H1 (cell line): ENCODE data around the gene SF3B1. TPM values are rescaled to one million over a fixed set of nuclear protein-coding genes. Genes with fewer than 3 reads are reported as not detected.

ENCODE experiments used
- CTCF ChIA-PET: fragments of 300-600 bp; sonication (Branson Sonifier 250); formaldehyde crosslinking; loops from one replicate; lab custom pipeline; 2021; ENCODE audit not compliant: partially characterized antibody; lab: Charles Lee
- POLR2A ChIA-PET: fragments of 300-600 bp; sonication (Branson Sonifier 250); formaldehyde crosslinking; loops from one replicate; lab custom pipeline; 2021; ENCODE audit warnings: inconsistent platforms; ENCODE audit not compliant: partially characterized antibody; lab: Charles Lee
- DNase-seq, 2 experiments: peaks; one replicate each; pipeline versions ENCODE4 v3.0.0 to v3.0.0-alpha.2; 2010 to 2022; ENCODE audit warnings: low spot score in 2 of 2, low read depth in 1 of 2, mixed read lengths in 1 of 2
- FAIRE-seq: peaks from 2 replicates; lab custom pipeline; 2011; peaks lifted over from hg19 to GRCh38; lab: Jason Lieb, UNC
- H2AFZ ChIP-seq: 2 replicates; pipeline ENCODE4 v1.8.1; 2012; ENCODE audit warnings: low read length, inconsistent platforms
- H2AK5ac ChIP-seq: 2 replicates; pipeline ENCODE4 v1.6.1; 2013; ENCODE audit warnings: low read depth, low read length
- H2BK120ac ChIP-seq: replicated peaks from 2 replicates; pipeline ENCODE3; 2013; ENCODE audit warnings: low read depth, low read length, inconsistent platforms
- H2BK12ac ChIP-seq: 2 replicates; pipeline ENCODE4 v1.6.1; 2013; ENCODE audit warnings: low read depth, low read length
- H2BK15ac ChIP-seq: 2 replicates; pipeline ENCODE4 v1.6.1; 2013; ENCODE audit warnings: low read length
- H2BK20ac ChIP-seq: 2 replicates; pipeline ENCODE4 v1.6.1; 2013; ENCODE audit warnings: low read length
- H2BK5ac ChIP-seq: 2 replicates; pipeline ENCODE4 v1.6.1; 2013; ENCODE audit warnings: low read depth, low read length
- H3K14ac ChIP-seq: 2 replicates; pipeline ENCODE4 v1.6.1; 2013; ENCODE audit warnings: inconsistent platforms; ENCODE audit not compliant: insufficient read length
- H3K18ac ChIP-seq: 2 replicates; pipeline ENCODE4 v1.6.1; 2013; ENCODE audit warnings: low read length; ENCODE audit errors: extremely low read depth
- H3K23ac ChIP-seq: 2 replicates; pipeline ENCODE4 v1.6.1; 2013; ENCODE audit warnings: inconsistent platforms; ENCODE audit not compliant: insufficient read length
- H3K23me2 ChIP-seq: 2 replicates; pipeline ENCODE4 v1.6.1; 2013; ENCODE audit warnings: low read depth, low read length
- H3K27ac ChIP-seq: 2 replicates; pipeline ENCODE4 v1.6.1; 2011; ENCODE audit warnings: low read depth, low read length, inconsistent platforms
- H3K27me3 ChIP-seq, 4 experiments: replicated peaks in 1 of 4; 1 replicate in 1 of 4; 2 replicates in 3 of 4; pipeline versions ENCODE4 v1.6.1 to v1.8.1; 2011 to 2013; ENCODE audit warnings: low read length in 3 of 4, mild to moderate bottlenecking in 3 of 4, inconsistent platforms in 2 of 4, mixed read lengths in 2 of 4, moderate library complexity in 1 of 4; ENCODE audit not compliant: control insufficient read depth in 3 of 4, insufficient read depth in 3 of 4; ENCODE audit errors: extremely low read depth in 1 of 4
- H3K36me3 ChIP-seq, 4 experiments: 2 replicates each; pipeline versions ENCODE4 v1.6.1 to v1.8.1; 2011 to 2013; ENCODE audit warnings: mild to moderate bottlenecking in 4 of 4, low read length in 3 of 4, moderate library complexity in 2 of 4, control low read depth in 1 of 4, inconsistent platforms in 1 of 4; ENCODE audit not compliant: insufficient read depth in 4 of 4, control insufficient read depth in 2 of 4
- H3K4ac ChIP-seq: replicated peaks from 2 replicates; pipeline ENCODE3; 2013; ENCODE audit warnings: low read length, low read depth, mixed read lengths, inconsistent platforms; ENCODE audit not compliant: insufficient read length
- H3K4me1 ChIP-seq, 4 experiments: replicated peaks in 1 of 4; 1 replicate in 1 of 4; 2 replicates in 3 of 4; pipeline versions ENCODE4 v1.6.1 to v1.8.1; 2011 to 2013; ENCODE audit warnings: low read length in 3 of 4, inconsistent platforms in 2 of 4, mixed read lengths in 1 of 4; ENCODE audit not compliant: insufficient read depth in 4 of 4, control insufficient read depth in 3 of 4
- H3K4me2 ChIP-seq, 2 experiments: 2 replicates each; pipeline versions ENCODE4 v1.6.1 to v1.8.1; 2011 to 2013; ENCODE audit warnings: low read depth in 2 of 2, low read length in 2 of 2, control low read depth in 1 of 2, inconsistent platforms in 1 of 2, mild to moderate bottlenecking in 1 of 2; ENCODE audit not compliant: insufficient read depth in 1 of 2
- H3K4me3 ChIP-seq, 4 experiments: fragments of 200-600, 300-600 bp in 1 of 4; sonication (generic), shearing (Covaris generic), sonication (Bioruptor Twin) in 1 of 4; 2 replicates each; pipeline versions ENCODE4 v1.5.1 to v1.8.1; 2011 to 2016; ENCODE audit warnings: low read length in 4 of 4, low read depth in 3 of 4, control low read depth in 2 of 4, inconsistent platforms in 2 of 4, mild to moderate bottlenecking in 2 of 4, mixed read lengths in 1 of 4, moderate library complexity in 1 of 4; ENCODE audit not compliant: insufficient read depth in 2 of 4; ENCODE audit errors: extremely low read depth in 1 of 4
- H3K56ac ChIP-seq: replicated peaks from 2 replicates; pipeline ENCODE3; 2013; ENCODE audit warnings: low read depth, mild to moderate bottlenecking, mixed read lengths, low read length, inconsistent platforms; ENCODE audit not compliant: insufficient read length
- H3K79me1 ChIP-seq: 2 replicates; pipeline ENCODE4 v1.6.1; 2013; ENCODE audit warnings: low read depth, low read length, control low read depth
- H3K79me2 ChIP-seq, 2 experiments: 2 replicates each; pipeline versions ENCODE4 v1.6.1 to v1.8.1; 2012 to 2013; ENCODE audit warnings: low read length in 2 of 2, mild to moderate bottlenecking in 2 of 2, inconsistent platforms in 1 of 2; ENCODE audit not compliant: insufficient read depth in 2 of 2, control insufficient read depth in 1 of 2
- H3K9ac ChIP-seq, 4 experiments: replicated peaks in 1 of 4; 1 replicate in 1 of 4; 2 replicates in 3 of 4; pipeline versions ENCODE4 v1.6.1 to v1.8.1; 2011 to 2013; ENCODE audit warnings: low read depth in 3 of 4, low read length in 3 of 4, control low read depth in 2 of 4, mild to moderate bottlenecking in 2 of 4, moderate library complexity in 2 of 4, inconsistent platforms in 1 of 4; ENCODE audit errors: extremely low read depth in 1 of 4
- H3K9me3 ChIP-seq, 2 experiments: 2 replicates each; pipeline versions ENCODE4 v1.6.1 to v1.8.1; 2012 to 2013; ENCODE audit warnings: mild to moderate bottlenecking in 2 of 2, moderate library complexity in 2 of 2, control low read depth in 1 of 2, inconsistent platforms in 1 of 2, low read depth in 1 of 2, low read length in 1 of 2, mixed read lengths in 1 of 2; ENCODE audit not compliant: insufficient read depth in 2 of 2
- H4K20me1 ChIP-seq, 2 experiments: replicated peaks in 1 of 2; 2 replicates each; pipeline versions ENCODE3 to v1.8.1; 2011 to 2013; ENCODE audit warnings: inconsistent platforms in 2 of 2, low read length in 2 of 2, mild to moderate bottlenecking in 1 of 2; ENCODE audit not compliant: insufficient read depth in 2 of 2, control insufficient read depth in 1 of 2
- H4K5ac ChIP-seq: 2 replicates; pipeline ENCODE4 v1.6.1; 2013; ENCODE audit warnings: low read length, low read depth, mixed read lengths, inconsistent platforms; ENCODE audit not compliant: insufficient read length
- H4K8ac ChIP-seq: 2 replicates; pipeline ENCODE4 v1.8.0; 2013; ENCODE audit warnings: mild to moderate bottlenecking, moderate library complexity, low read length, inconsistent platforms; ENCODE audit not compliant: insufficient read depth; ENCODE audit errors: extremely low read depth
- H4K91ac ChIP-seq: replicated peaks from 2 replicates; pipeline ENCODE3; 2013; ENCODE audit warnings: low read length, mixed read lengths, inconsistent platforms; ENCODE audit not compliant: insufficient read length
- CREB1 ChIP-seq: IDR thresholded peaks from 2 replicates; pipeline ENCODE4 v1.6.1; 2012; ENCODE audit warnings: inconsistent platforms
- EP300 ChIP-seq, 2 experiments: IDR thresholded peaks; 1 replicate in 1 of 2; 2 replicates in 1 of 2; pipeline ENCODE4 v1.6.1; 2011 to 2012; ENCODE audit warnings: low read depth in 2 of 2, low read length in 2 of 2, mild to moderate bottlenecking in 2 of 2, borderline replicate concordance in 1 of 2, inconsistent platforms in 1 of 2, moderate library complexity in 1 of 2
- KDM5A ChIP-seq: fragments of 200-600 bp; IDR thresholded peaks from 2 replicates; pipeline ENCODE4 v1.7.1; 2012; ENCODE audit warnings: mild to moderate bottlenecking, low read length, inconsistent platforms, mixed read lengths
- MAX ChIP-seq: IDR thresholded peaks from 2 replicates; pipeline ENCODE4 v1.6.1; 2012; ENCODE audit warnings: inconsistent platforms
- NANOG ChIP-seq: IDR thresholded peaks from 2 replicates; pipeline ENCODE4 v1.6.1; 2011; ENCODE audit warnings: low read length, low read depth, mild to moderate bottlenecking, inconsistent platforms; ENCODE audit not compliant: insufficient read depth, poor library complexity, severe bottlenecking
- POLR2AphosphoS5 ChIP-seq: IDR thresholded peaks from 2 replicates; pipeline ENCODE4 v1.6.1; 2011; ENCODE audit warnings: low read depth, low read length
- POU5F1 ChIP-seq: IDR thresholded peaks from 2 replicates; pipeline ENCODE4 v1.6.1; 2011; ENCODE audit warnings: low read depth, mild to moderate bottlenecking, low read length, moderate library complexity
- RAD21 ChIP-seq, 2 experiments: IDR thresholded peaks in 1 of 2; conservative IDR thresholded peaks in 1 of 2; 2 replicates each; pipeline ENCODE4 v1.6.1; 2011; ENCODE audit warnings: low read depth in 2 of 2, low read length in 2 of 2, improper control_type of control experiment in 1 of 2, inconsistent platforms in 1 of 2, mild to moderate bottlenecking in 1 of 2, moderate library complexity in 1 of 2
- RXRA ChIP-seq: IDR thresholded peaks from 2 replicates; pipeline ENCODE4 v1.6.1; 2011; ENCODE audit warnings: low read depth, mild to moderate bottlenecking, low read length, moderate library complexity; ENCODE audit not compliant: insufficient read depth
- TBP ChIP-seq: IDR thresholded peaks from 2 replicates; pipeline ENCODE4 v1.6.1; 2011; ENCODE audit warnings: low read depth, low read length, improper control_type of control experiment
- TEAD4 ChIP-seq: IDR thresholded peaks from 2 replicates; pipeline ENCODE4 v1.6.1; 2012; ENCODE audit warnings: low read depth, low read length, inconsistent platforms, mixed read lengths
- WGBS, 2 experiments: shearing (Covaris generic) in 1 of 2; methylation state at CpG; one replicate each; pipeline versions ENCODE4 v1.1.6 to v1.1.7; 2013 to 2015; ENCODE audit warnings: low lambda C conversion rate in 2 of 2, mixed read lengths in 2 of 2, inconsistent platforms in 1 of 2, low coverage in 1 of 2, missing lambda C conversion rate in 1 of 2; ENCODE audit not compliant: insufficient replicate concordance in 2 of 2, insufficient coverage in 1 of 2, insufficient read length in 1 of 2; ENCODE audit errors: extremely low coverage in 1 of 2, missing lambda C conversion rate in 1 of 2; 5-methylcytosine and 5-hydroxymethylcytosine counted together
- polyA plus RNA-seq, 7 experiments: library from polyadenylated mRNA; depleted of rRNA in 3 of 7; stranded (reverse) in 5 of 7; unstranded in 2 of 7; fragments of >200 nt in 5 of 7; fragments of 200-250 nt in 2 of 7; gene quantifications; 1 replicate in 5 of 7; 2 replicates in 1 of 7; 4 replicates in 1 of 7; pipeline versions ENCODE4 v1.2.1 to v1.2.3, GENCODE V29; 2011 to 2013; ENCODE audit warnings: missing spikeins in 2 of 7, mixed read lengths in 2 of 7
- total RNA-seq: library from RNA; stranded (reverse); fragmentation: NEBNext Ultra II Directional; extraction: Animal tissue kit (Norgen Biotek cat#: 25700); gene quantifications from 2 replicates; pipeline ENCODE4 v1.2.1, GENCODE V29; 2021

SF3B1 gene
- total and polyA plus RNA-seq, 2 of the 8 experiments (the other 6 are each of a cell fraction or from before 2014, with no cell fraction given) = 320 to 403 TPM

GRCh38 chr2:197387179-197387578 lies 47.6 kb downstream of the SF3B1 start:
- no peak overlapping the region for H2BK20ac ChIP-seq
- FAIRE-seq (no peak), DNase-seq (no peak)
- no peak overlapping the region for H4K5ac ChIP-seq
- H2AK5ac ChIP-seq = no peak overlapping the region
- no peak overlapping the region for H3K23ac ChIP-seq
- no peaks in the 10 kb centered on the region for H3K9me3 ChIP-seq
- peaks cover 0 to 17% (median 8%) of the 10 kb centered on the region in 4 experiments; a peak in 6 of 8 replicates for H3K36me3 ChIP-seq
- H2BK15ac ChIP-seq = no peak overlapping the region
- no peak overlapping the region for H3K4ac ChIP-seq
- no peak overlapping the region for H2AFZ ChIP-seq
- peaks cover 0 to 5% of the 10 kb centered on the region in 2 experiments for H4K20me1 ChIP-seq
- CTCF ChIA-PET = interaction anchor here (0.5 to 1.8 kb wide), 7 partner anchors 9 to 629 kb away, joined by 3 to 4 read pairs (median 3); no protein-coding TSS in a partner anchor
- TF ChIP-seq POU5F1 (no peak), RAD21 (IDR thresholded peaks at IDR 0.05 in 1 of 2, conservative IDR thresholded peaks at IDR 0.05 in 1 of 2; ENCODE audit: low read depth in 2 of 2, low read length in 2 of 2) (no peak), TBP (no peak), KDM5A (no peak), EP300 (IDR thresholded peaks at IDR 0.05; ENCODE audit: borderline replicate concordance in 1 of 2, low read depth in 2 of 2, low read length in 2 of 2) (no peak), MAX (no peak), POLR2AphosphoS5 (no peak), RXRA (no peak), TEAD4 (no peak), CREB1 (no peak), NANOG (no peak)
- no peak overlapping the region for H3K27ac ChIP-seq
- H2BK5ac ChIP-seq = no peak overlapping the region
- no peak overlapping the region for H3K18ac ChIP-seq
- POLR2A ChIA-PET = interaction anchor here (1.3 kb wide), 1 partner anchor 10 kb away, joined by 5 read pairs; no protein-coding TSS in a partner anchor
- H2BK120ac ChIP-seq = no peak overlapping the region
- H3K14ac ChIP-seq = no peak overlapping the region
- H3K56ac ChIP-seq = no peak overlapping the region
- H2BK12ac ChIP-seq = no peak overlapping the region
- H4K91ac ChIP-seq = no peak overlapping the region
- 97% methylated on average over 8 of the region's 8 CpGs; no CpG with 5 or more reads in 1 of the 2 experiments for WGBS, 2 experiments
- H3K79me2 ChIP-seq = no peaks in the 10 kb centered on the region
- H4K8ac ChIP-seq = no peak overlapping the region
- no peaks in the 10 kb centered on the region for H3K23me2 ChIP-seq
- no peaks in the 10 kb centered on the region for H3K79me1 ChIP-seq
- H3K9ac ChIP-seq = no peak overlapping the region
- H3K4me2 ChIP-seq = no peak overlapping the region
- no peaks in the 10 kb centered on the region for H3K27me3 ChIP-seq
- H3K4me1 ChIP-seq = no peaks in the 10 kb centered on the region
- no peak overlapping the region for H3K4me3 ChIP-seq
